OCI-LY3 (cell line): ENCODE data around the gene RAB39B.

Source experiments
- H2AFZ ChIP-seq: fragments of 200-600, 300-600 bp; shearing (Covaris generic); 2 replicates; pipeline ENCODE4 v1.6.0; 2014; ENCODE audit warnings: antibody characterized with exemption, low read depth, low read length
- H3K27ac ChIP-seq: fragments of 200-600, 300-600 bp; sonication (generic); 2 replicates; pipeline ENCODE4 v1.5.1; 2014; ENCODE audit warnings: mild to moderate bottlenecking, low read length, moderate library complexity, mixed read lengths
- H3K27me3 ChIP-seq: fragments of 200-600, 300-600 bp; sonication (generic); 2 replicates; pipeline ENCODE4 v1.6.1; 2014; ENCODE audit warnings: low read depth, low read length, mixed read lengths
- H3K36me3 ChIP-seq: fragments of 200-600, 300-600 bp; sonication (generic); replicated peaks from 2 replicates; pipeline ENCODE3; 2014; ENCODE audit warnings: low read depth, low read length, mixed read lengths
- H3K4me1 ChIP-seq: fragments of 300-600, 200-600 bp; sonication (generic); 2 replicates; pipeline ENCODE4 v1.6.1; 2014; ENCODE audit warnings: low read length, mixed read lengths
- H3K4me2 ChIP-seq: fragments of 200-600, 300-600 bp; sonication (generic); 2 replicates; pipeline ENCODE4 v1.6.1; 2014; ENCODE audit warnings: low read length, mixed read lengths
- H3K4me3 ChIP-seq: fragments of 300-600, 200-600 bp; sonication (generic); 2 replicates; pipeline ENCODE4 v1.5.1; 2014; ENCODE audit warnings: antibody characterized with exemption, mild to moderate bottlenecking, low read length, moderate library complexity
- H3K79me2 ChIP-seq: fragments of 300-600, 200-600 bp; shearing (Covaris generic); 2 replicates; pipeline ENCODE4 v1.6.1; 2014; ENCODE audit warnings: mild to moderate bottlenecking, low read length, mixed read lengths
- H3K9ac ChIP-seq: fragments of 300-600, 200-600 bp; shearing (Covaris generic); 2 replicates; pipeline ENCODE4 v1.6.0; 2014; ENCODE audit warnings: mild to moderate bottlenecking, low read length, moderate library complexity
- H3K9me3 ChIP-seq: fragments of 200-600, 300-600 bp; shearing (Covaris generic); 2 replicates; pipeline ENCODE4 v1.6.1; 2014; ENCODE audit warnings: low read length, mixed read lengths; ENCODE audit not compliant: insufficient read depth
- H4K20me1 ChIP-seq: fragments of 200-600, 300-600 bp; sonication (generic); 2 replicates; pipeline ENCODE4 v1.6.1; 2016; ENCODE audit warnings: low read length, mixed read lengths; ENCODE audit not compliant: insufficient read depth
- CTCF ChIP-seq: fragments of 200-600, 300-600 bp; sonication (generic); IDR thresholded peaks from 2 replicates; pipeline ENCODE4 v1.5.1; 2014; ENCODE audit warnings: antibody characterized with exemption, low read length, low read depth
- EZH2phosphoT487 ChIP-seq: fragments of 200-600 bp; shearing (Covaris generic); IDR thresholded peaks from 2 replicates; pipeline ENCODE4 v1.6.1; 2018; ENCODE audit warnings: antibody characterized with exemption, mixed run types, low read depth

RAB39B gene

GRCh38 chrX:155259752-155260151, 4.5 kb downstream of the RAB39B start:
- Histone ChIP-seq H3K9ac (no peak overlapping the region), H3K9me3 (no peaks in the 10 kb centered on the region), H2AFZ (no peak overlapping the region), H3K4me1 (peaks cover 11% of the 10 kb centered on the region), H3K36me3 (no peaks in the 10 kb centered on the region), H3K27ac (no peak overlapping the region), H3K27me3 (no peaks in the 10 kb centered on the region), H3K4me2 (no peak overlapping the region), H3K4me3 (no peak overlapping the region), H4K20me1 (no peaks in the 10 kb centered on the region), H3K79me2 (peaks cover 15% of the 10 kb centered on the region)
- TF ChIP-seq CTCF (no peak), EZH2phosphoT487 (no peak)

GRCh38 chrX:155251391-155251790, 12.9 kb downstream of the RAB39B start:
- Histone ChIP-seq H3K27ac (no peak overlapping the region), H4K20me1 (no peaks in the 10 kb centered on the region)
- no peak for TF ChIP-seq EZH2phosphoT487
- TF ChIP-seq CTCF: no peak

GRCh38 chrX:155247497-155247896, 16.8 kb downstream of the RAB39B start:
- Histone ChIP-seq H2AFZ (no peak overlapping the region), H3K4me2 (no peak overlapping the region), H3K27ac (no peak overlapping the region), H3K4me1 (peaks cover 6% of the 10 kb centered on the region), H3K36me3 (no peaks in the 10 kb centered on the region), H3K9ac (no peak overlapping the region), H3K9me3 (no peaks in the 10 kb centered on the region), H3K27me3 (no peaks in the 10 kb centered on the region), H3K79me2 (no peaks in the 10 kb centered on the region), H4K20me1 (no peaks in the 10 kb centered on the region), H3K4me3 (no peak overlapping the region)
- TF ChIP-seq CTCF (no peak), EZH2phosphoT487 (no peak)

More at GRCh38 chrX:155251391-155251790, 12.9 kb downstream of the RAB39B start:
- Histone ChIP-seq H2AFZ (no peak overlapping the region), H3K27me3 (no peaks in the 10 kb centered on the region), H3K36me3 (no peaks in the 10 kb centered on the region), H3K4me1 (no peaks in the 10 kb centered on the region), H3K4me2 (no peak overlapping the region), H3K79me2 (no peaks in the 10 kb centered on the region), H3K9me3 (no peaks in the 10 kb centered on the region), H3K4me3 (no peak overlapping the region), H3K9ac (no peak overlapping the region)

DNA sequence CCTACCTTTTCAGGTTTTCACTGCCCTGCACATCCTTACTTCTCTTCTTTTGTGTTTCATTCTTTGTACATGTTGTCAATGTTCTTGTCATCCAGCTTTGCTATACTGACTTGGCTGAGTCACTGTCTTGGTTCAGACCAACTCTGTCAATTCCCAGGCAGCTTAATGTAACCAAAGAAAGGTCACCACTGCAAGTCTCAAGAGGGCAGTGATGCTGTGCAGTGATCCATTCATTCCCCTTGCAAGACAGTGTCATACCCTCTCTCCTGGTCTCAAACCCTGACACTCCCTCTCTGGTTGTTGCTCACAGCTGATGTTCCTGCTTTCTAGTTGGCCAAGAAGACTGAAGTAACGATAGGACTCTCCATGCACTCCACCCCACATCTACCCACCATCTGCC, 17.5 kb downstream of the RAB39B start:
- H3K36me3 ChIP-seq: no peaks in the 10 kb centered on the region
- no peaks in the 10 kb centered on the region for H3K9me3 ChIP-seq
- H3K79me2 ChIP-seq: no peaks in the 10 kb centered on the region
- H3K4me3 ChIP-seq: no peak overlapping the region
- H3K27me3 ChIP-seq: no peaks in the 10 kb centered on the region
- no peak overlapping the region for H3K4me2 ChIP-seq
- H2AFZ ChIP-seq: no peak overlapping the region
- peaks cover 13% of the 10 kb centered on the region for H3K4me1 ChIP-seq
- TF ChIP-seq CTCF: no peak
- no peak for TF ChIP-seq EZH2phosphoT487
- H4K20me1 ChIP-seq: peaks cover 4% of the 10 kb centered on the region; the same call in 1 of the 2 replicates
- H3K27ac ChIP-seq: no peak overlapping the region
- H3K9ac ChIP-seq: no peak overlapping the region
